CD4-positive, alpha-beta T cell treated with Interleukin-4 for 4 hours (primary cell): ENCODE data around the gene REEP5.
"Not testable (repeated sequence)": the region's sequence is repeated elsewhere in the genome, so short reads cannot be mapped to it uniquely, and the experiment has no call there.

ENCODE experiments used
- DNase-seq: peaks from one replicate; pipeline ENCODE4 v3.0.0-alpha.2; 2020

Gene REEP5

GRCh38 chr5:112880219-112880964 lies 41.6 kb downstream of the REEP5 start:
- peak; percentile 11 for DNase-seq

GRCh38 chr5:112878760-112879159 lies 43.3 kb downstream of the REEP5 start:
- peak; percentile 93 for DNase-seq

GRCh38 chr5:112878101-112878500 lies 43.9 kb downstream of the REEP5 start:
- no peak for DNase-seq

GRCh38 chr5:112876362-112876761 lies 45.7 kb downstream of the REEP5 start:
- no peak for DNase-seq

GRCh38 chr5:112870966-112871365 lies 51.1 kb downstream of the REEP5 start:
- DNase-seq, result no peak

GRCh38 chr5:112869948-112870347 lies 52.1 kb downstream of the REEP5 start:
- DNase-seq, result peak; percentile 68

- DNase-seq, result no peak
These were observed 54.6 kb downstream of the REEP5 start for GRCh38 chr5:112867411-112867810.

GRCh38 chr5:112866739-112867138 lies 55.3 kb downstream of the REEP5 start:
- DNase-seq, result no peak

- DNase-seq, result no peak
These were observed 56.9 kb downstream of the REEP5 start for GRCh38 chr5:112865128-112865527.

GRCh38 chr5:112863549-112863948 lies 58.5 kb downstream of the REEP5 start:
- no peak for DNase-seq

GRCh38 chr5:112862085-112862484 lies 59.9 kb downstream of the REEP5 start:
- DNase-seq, result no peak

- DNase-seq, result no peak
These were observed 60.4 kb downstream of the REEP5 start for GRCh38 chr5:112861638-112861985.

- DNase-seq, result peak; percentile 93
These were observed 60.9 kb downstream of the REEP5 start, which contains the start of gene SRP19 for GRCh38 chr5:112860929-112861637. SRP19 (plus strand) TSS chr5:112861287; CDS start chr5:112861377, 90 bp downstream.

- DNase-seq, result not testable (repeated sequence)
These were observed 61.5 kb downstream of the REEP5 start for GRCh38 chr5:112860571-112860928.

- no peak for DNase-seq
These were observed 64.2 kb downstream of the REEP5 start for GRCh38 chr5:112857866-112858265.

- DNase-seq, result no peak
These were observed 67.4 kb downstream of the REEP5 start for GRCh38 chr5:112854651-112855050.

- DNase-seq, result no peak
These were observed 72.1 kb downstream of the REEP5 start for GRCh38 chr5:112849912-112850311.

- DNase-seq, result peak; percentile 71
These were observed 73.8 kb downstream of the REEP5 start for GRCh38 chr5:112848116-112848811.

GRCh38 chr5:112847306-112847705 lies 74.7 kb downstream of the REEP5 start:
- no peak for DNase-seq

- no peak for DNase-seq
These were observed 75.5 kb downstream of the REEP5 start for GRCh38 chr5:112846556-112846955.

GRCh38 chr5:112844489-112844888 lies 77.5 kb downstream of the REEP5 start:
- no peak for DNase-seq

- DNase-seq, result no peak
These were observed 88.1 kb downstream of the REEP5 start for GRCh38 chr5:112833971-112834370.

GRCh38 chr5:112830378-112830777 lies 91.6 kb downstream of the REEP5 start:
- no peak for DNase-seq
